ENCODE results near the gene KCNG2.

KCNG2 gene

DNA sequence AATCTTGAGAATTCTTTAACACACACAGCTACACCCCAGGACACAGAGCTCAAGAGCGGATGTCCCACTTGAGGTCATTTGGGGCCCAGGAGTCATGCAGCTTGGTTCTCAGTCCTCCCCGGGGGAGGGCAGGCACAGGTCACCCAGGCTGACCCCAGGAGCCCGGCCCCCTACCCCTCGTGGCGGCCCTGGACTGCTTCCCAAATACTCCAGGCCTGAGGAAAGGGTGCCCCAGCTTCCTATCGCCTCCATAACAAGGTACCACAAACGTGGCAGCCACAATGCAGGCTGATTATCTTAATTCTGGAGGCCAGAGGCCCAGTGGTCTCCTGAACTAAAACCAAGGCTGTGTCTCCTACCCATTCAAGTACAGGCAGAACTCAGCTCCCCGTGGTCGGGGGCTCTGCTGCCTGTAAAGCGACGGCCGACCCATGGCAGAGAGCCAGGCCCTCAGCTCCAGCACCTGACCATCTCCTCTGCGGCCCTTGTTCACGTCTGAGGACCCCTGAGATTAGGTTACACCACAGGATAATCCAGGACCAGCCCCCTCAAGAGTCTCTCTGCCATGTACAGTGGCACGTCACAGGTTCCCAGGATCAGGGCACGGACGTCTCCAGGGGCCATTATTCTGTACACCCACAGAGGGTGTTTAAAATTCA is 143.2 kb downstream of the KCNG2 start:
- peaks cover 18% of the 10 kb centered on the region for H3K36me3 Mint-ChIP-seq (ENCODE audit: insufficient read depth)
- H3K4me3 Mint-ChIP-seq, result no peak overlapping the region
- peaks cover 2% of the 10 kb centered on the region for H3K9me3 Mint-ChIP-seq
- no peaks in the 10 kb centered on the region for H3K27me3 Mint-ChIP-seq
- H3K27ac Mint-ChIP-seq (ENCODE audit: low read depth), result no peak overlapping the region
- H3K4me1 Mint-ChIP-seq, result peaks cover 30% of the 10 kb centered on the region
- ATAC-seq (replicated peaks; ENCODE audit: extremely low read depth, poor library complexity, severe bottlenecking) (no peak), DNase-seq (ENCODE audit: low spot score in 2 of 2) (no peak)

DNA sequence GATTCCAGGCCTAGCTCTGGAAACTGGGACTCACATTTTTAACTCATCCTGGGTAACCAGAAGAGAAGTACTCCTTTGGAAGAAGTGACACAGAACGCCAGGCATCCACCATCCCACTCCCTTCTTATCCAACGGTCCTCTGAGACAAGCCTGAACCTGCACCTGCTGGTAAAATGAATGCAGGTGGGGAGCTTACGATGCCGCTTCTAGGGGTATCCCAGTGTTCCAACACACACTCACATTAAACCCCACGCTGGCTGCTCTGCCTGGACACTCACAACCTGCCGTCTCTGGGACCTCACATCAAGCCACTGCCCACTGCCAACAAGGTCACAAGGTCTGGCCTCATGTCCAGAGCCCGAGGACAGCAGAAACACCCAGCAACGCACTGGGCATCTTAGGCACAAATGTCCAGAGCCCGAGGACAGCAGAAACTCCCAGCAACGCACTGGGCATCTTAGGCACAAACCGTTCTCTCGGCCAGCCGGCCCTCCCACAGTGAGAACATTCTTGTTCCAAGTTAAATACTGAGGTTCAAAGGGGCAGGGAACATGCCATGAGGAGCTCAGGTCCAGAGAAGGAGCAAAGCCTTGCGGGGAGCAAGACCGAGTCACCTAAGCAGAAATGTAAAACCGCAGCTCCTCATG is 143.9 kb downstream of the KCNG2 start:
- H3K4me1 Mint-ChIP-seq, result peaks cover 32% of the 10 kb centered on the region
- H3K4me3 Mint-ChIP-seq, result no peak overlapping the region
- H3K27ac Mint-ChIP-seq (ENCODE audit: low read depth), result peak overlapping the region; percentile 16
- no peaks in the 10 kb centered on the region for H3K27me3 Mint-ChIP-seq
- H3K9me3 Mint-ChIP-seq, result no peaks in the 10 kb centered on the region
- peaks cover 19% of the 10 kb centered on the region for H3K36me3 Mint-ChIP-seq (ENCODE audit: insufficient read depth)
- no peak for ATAC-seq (replicated peaks; ENCODE audit: extremely low read depth, poor library complexity, severe bottlenecking)
- no peak for DNase-seq (ENCODE audit: low spot score in 2 of 2)

DNA sequence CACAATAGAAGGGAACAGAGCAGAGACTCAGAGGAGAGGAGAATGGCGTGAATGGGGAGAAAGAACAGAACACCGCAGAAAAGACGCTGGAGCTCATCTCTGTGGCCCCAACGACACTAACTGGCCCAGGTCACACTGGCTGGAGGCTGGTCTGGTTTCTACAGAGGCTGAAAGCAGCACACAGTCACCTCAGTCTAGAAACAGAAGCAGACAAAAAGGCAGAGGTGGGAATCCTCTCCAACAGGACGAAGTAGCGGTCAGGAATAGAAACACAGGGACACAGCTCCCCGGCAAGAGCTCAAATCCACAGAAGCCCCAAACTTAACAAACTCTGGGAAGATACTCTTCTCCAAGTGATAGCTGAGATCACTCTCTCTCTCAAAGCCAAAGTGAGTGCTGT is 144.5 kb downstream of the KCNG2 start:
- ATAC-seq (replicated peaks; ENCODE audit: extremely low read depth, poor library complexity, severe bottlenecking) (no peak), DNase-seq (ENCODE audit: low spot score in 2 of 2) (no peak)
- no peak overlapping the region for H3K4me3 Mint-ChIP-seq
- H3K27me3 Mint-ChIP-seq, result no peaks in the 10 kb centered on the region
- H3K9me3 Mint-ChIP-seq, result no peaks in the 10 kb centered on the region
- peaks cover 22% of the 10 kb centered on the region for H3K36me3 Mint-ChIP-seq (ENCODE audit: insufficient read depth)
- H3K4me1 Mint-ChIP-seq, result peaks cover 32% of the 10 kb centered on the region
- peak overlapping the region; percentile 16 for H3K27ac Mint-ChIP-seq (ENCODE audit: low read depth)

DNA sequence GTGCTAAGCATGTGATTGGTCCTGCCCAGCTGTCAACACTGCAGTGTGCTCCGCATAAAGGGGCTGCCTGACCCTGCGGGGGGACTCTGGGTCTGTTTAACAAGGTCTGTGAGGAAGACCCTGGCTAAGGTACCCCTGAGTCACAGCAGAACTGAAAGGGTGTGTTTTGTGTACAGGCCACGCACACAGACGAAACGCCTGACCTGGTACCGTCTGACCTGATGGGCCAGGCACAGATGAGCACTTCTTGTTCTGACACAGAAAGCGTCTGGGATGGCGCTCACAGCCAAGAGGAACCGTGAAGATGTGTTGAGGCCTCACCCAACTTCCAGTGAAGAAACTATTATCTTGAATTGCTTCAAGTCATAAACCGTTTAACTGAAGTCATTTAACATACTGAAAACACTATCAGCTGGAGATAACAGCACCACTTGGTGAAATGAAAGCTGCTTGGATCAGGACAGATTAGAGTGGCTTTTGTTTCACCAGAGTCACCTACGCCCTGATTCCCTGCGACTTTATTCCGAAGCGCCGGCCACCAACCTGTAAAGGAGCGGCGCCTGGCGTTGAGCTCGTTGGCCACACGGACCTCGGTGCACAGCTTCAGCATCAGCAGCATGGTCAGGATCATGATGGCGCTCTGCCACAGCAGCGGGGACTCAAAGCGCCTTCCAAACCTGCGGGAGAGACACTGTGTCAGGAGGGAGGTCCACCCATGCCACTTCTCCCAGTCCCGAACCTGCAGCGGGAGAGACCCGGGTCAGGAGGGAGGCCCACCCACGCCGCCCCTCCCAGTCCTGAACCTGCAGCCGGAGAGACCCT is 145.3 kb downstream of the KCNG2 start:
- Mint-ChIP-seq H3K4me3 (no peak overlapping the region), H3K36me3 (ENCODE audit: insufficient read depth) (peaks cover 24% of the 10 kb centered on the region)

DNA sequence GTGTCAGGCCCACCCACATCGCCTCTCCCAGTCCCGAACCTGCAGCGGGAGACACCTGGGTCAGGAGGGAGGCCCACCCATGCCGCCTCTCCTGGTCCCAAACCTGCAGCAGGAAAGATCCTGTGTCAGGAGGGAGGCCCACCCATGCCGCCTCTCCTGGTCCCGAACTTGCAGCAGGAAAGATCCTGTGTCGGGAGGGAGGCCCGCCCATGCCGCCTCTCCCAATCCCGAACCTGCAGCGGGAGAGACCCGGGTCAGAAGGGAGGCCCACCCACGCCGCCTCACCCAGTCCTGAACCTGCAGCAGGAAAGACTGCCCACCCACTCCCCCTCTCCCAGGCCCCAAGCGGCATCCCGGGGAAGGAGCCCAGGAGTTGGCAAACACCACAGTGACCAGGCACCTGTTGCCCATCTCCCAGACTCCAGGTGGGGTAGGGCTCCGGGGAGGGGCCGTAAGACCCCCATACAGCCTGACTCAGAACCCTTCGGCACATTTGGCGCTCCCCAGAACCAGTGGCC is 145.9 kb downstream of the KCNG2 start:
- H3K4me3 Mint-ChIP-seq, result no peak overlapping the region
- H3K27me3 Mint-ChIP-seq, result no peaks in the 10 kb centered on the region
- peaks cover 35% of the 10 kb centered on the region for H3K4me1 Mint-ChIP-seq
- ATAC-seq (replicated peaks; ENCODE audit: extremely low read depth, poor library complexity, severe bottlenecking) (no peak), DNase-seq (ENCODE audit: low spot score in 2 of 2) (no peak)
- H3K36me3 Mint-ChIP-seq (ENCODE audit: insufficient read depth), result peaks cover 26% of the 10 kb centered on the region
- H3K27ac Mint-ChIP-seq (ENCODE audit: low read depth), result peak overlapping the region; percentile 71
- H3K9me3 Mint-ChIP-seq, result no peaks in the 10 kb centered on the region

More for the DNA sequence above, 145.3 kb downstream of the KCNG2 start:
- Mint-ChIP-seq H3K27me3 (no peaks in the 10 kb centered on the region), H3K9me3 (no peaks in the 10 kb centered on the region), H3K4me1 (peaks cover 32% of the 10 kb centered on the region), H3K27ac (ENCODE audit: low read depth) (no peak overlapping the region)
- ATAC-seq (replicated peaks; ENCODE audit: extremely low read depth, poor library complexity, severe bottlenecking) (no peak), DNase-seq (ENCODE audit: low spot score in 2 of 2) (no peak)

DNA sequence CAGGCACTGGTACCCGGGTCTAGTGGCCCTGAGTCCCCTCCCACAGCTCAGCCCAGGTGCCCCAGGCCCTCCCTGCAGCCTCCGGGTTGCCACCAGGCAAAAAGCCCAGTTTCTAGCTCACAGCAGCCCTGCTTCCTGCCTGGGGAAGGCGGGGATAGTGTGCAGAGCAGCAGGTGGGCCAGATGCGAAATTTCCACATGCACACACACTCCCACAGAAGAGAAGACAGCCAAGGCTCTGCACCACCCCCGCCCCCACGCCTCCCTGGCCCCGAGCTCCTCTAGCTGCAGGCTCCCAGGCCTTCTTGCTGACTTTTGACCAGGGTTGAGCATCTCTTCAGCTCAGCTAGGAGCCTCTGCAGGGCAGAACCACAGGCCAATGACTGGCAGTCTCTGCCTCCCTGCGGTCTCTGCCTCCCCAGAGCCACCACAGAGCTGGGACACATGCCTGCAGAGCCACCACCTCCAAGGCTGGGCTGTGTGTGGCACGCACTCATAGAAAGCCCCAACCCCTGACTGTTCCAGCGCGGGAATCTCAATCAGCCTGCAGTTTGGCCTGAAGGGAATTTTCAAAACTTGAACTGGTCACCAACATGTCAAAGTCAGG is 146.5 kb downstream of the KCNG2 start:
- Mint-ChIP-seq H3K27me3 (no peaks in the 10 kb centered on the region), H3K4me1 (peaks cover 40% of the 10 kb centered on the region), H3K4me3 (peak overlapping the region; percentile 18), H3K9me3 (no peaks in the 10 kb centered on the region), H3K27ac (ENCODE audit: low read depth) (peak overlapping the region; percentile 71), H3K36me3 (ENCODE audit: insufficient read depth) (peaks cover 25% of the 10 kb centered on the region)
- no peak for DNase-seq (ENCODE audit: low spot score in 2 of 2)
- peak; percentile 68 for ATAC-seq (replicated peaks; ENCODE audit: extremely low read depth, poor library complexity, severe bottlenecking)

DNA sequence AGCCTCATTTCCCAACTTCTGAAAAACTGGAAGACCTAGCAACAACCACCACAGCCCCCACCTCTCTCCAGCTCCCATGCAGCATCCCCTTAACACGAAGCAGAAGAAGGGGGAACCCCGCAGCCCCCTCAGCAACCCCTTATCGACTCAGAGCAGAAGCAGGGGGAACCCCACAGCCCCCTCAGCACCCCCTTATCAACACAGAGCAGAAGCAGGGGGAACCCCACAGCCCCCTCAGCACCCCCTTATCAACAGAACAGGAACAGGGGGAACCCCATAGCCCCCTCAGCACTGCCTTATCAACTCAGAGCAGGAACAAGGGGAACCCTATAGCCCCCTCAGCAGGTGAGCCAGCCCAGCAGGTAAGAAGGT is 147.0 kb downstream of the KCNG2 start:
- H3K4me3 Mint-ChIP-seq, result peak overlapping the region; percentile 18
- DNase-seq (ENCODE audit: low spot score in 2 of 2), result no peak
- peaks cover 42% of the 10 kb centered on the region for H3K4me1 Mint-ChIP-seq
- no peaks in the 10 kb centered on the region for H3K9me3 Mint-ChIP-seq
- peak; percentile 29 for ATAC-seq (replicated peaks; ENCODE audit: extremely low read depth, poor library complexity, severe bottlenecking)
- H3K27me3 Mint-ChIP-seq, result no peaks in the 10 kb centered on the region
- H3K27ac Mint-ChIP-seq (ENCODE audit: low read depth), result peak overlapping the region; percentile 71
- H3K36me3 Mint-ChIP-seq (ENCODE audit: insufficient read depth), result peaks cover 26% of the 10 kb centered on the region

DNA sequence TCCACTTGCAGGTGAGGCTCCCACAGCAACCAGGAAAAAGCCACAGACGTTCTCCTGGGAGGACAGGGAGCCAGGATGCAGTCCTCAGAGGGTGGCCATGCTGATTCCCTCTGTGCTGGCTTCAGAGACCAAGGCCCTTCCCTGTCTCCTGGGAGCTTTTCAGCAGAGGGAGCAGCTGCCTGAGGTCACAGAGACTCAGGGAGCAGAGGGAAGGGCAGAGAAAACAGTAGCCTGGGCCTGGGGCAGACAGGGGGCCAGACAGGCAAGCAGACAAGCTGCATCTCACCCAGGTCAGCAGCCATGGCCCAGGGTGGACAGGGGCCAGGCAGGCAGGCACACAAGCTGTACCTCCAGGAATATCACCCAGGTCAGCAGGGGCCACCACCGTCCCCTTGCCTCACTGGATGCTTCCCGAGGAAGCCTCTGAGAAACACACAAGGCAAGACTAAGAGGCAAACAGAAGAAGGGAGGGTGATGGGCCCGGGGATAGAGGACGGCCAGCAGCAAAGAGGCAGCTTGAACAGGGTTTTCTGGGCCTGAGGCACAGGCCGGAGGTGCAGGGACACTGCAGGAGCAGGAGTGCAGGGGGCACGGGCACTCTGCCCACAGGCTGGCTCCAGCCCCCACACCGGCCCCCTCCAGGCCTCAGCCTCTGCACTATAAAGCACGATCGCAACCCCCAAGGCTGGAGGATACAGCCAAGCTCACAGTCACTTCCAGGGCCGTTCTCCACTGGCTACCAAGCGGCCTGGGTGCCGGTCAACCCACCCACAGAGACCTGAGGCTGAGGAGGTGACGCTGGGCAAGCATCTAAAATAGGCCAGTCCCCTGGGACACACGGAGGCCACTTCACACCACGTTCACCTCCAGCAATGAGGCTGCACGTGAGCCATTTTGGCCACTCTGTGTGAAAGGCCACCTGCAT is 147.6 kb downstream of the KCNG2 start:
- ATAC-seq (replicated peaks; ENCODE audit: extremely low read depth, poor library complexity, severe bottlenecking) (no peak), DNase-seq (ENCODE audit: low spot score in 2 of 2) (no peak)
- Mint-ChIP-seq H3K9me3 (no peaks in the 10 kb centered on the region), H3K36me3 (ENCODE audit: insufficient read depth) (peaks cover 28% of the 10 kb centered on the region), H3K4me3 (no peak overlapping the region), H3K4me1 (peaks cover 44% of the 10 kb centered on the region), H3K27me3 (no peaks in the 10 kb centered on the region), H3K27ac (ENCODE audit: low read depth) (peak overlapping the region; percentile 71)

DNA sequence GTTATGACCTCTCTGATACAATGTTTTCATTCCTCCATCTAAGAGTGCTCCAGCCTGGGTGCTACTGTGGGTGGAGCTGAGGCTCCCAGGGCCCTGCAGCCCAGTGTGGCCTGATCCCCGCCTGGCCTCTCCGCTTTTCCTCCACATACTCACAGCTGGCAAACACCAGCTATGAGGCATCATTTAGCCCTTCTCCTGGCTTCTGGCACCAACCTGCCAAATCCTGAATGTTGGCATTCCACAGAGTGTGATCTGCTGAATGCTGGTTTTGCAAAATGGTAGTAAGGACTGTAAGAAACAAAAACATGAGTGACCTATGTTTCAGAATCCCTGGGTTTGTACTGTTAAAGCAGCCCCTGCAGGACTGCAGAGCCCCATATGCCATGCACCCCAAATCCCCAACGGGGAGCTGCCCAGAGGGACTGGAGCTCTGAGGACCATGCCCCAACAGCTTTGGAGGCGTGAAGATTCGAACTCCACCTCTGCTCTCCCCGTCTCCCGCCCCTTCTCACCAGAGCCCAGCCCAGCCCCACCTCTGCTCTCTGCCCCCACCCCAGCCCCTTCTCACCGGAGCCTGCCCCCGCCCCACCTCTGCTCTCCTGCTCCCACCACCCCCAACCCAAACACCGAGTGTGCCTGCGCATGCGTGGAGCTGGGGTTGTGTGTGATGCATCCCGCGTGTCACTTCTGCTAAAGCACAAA is 149.5 kb downstream of the KCNG2 start:
- Mint-ChIP-seq H3K4me3 (no peak overlapping the region), H3K27me3 (no peaks in the 10 kb centered on the region), H3K4me1 (peaks cover 46% of the 10 kb centered on the region), H3K27ac (ENCODE audit: low read depth) (no peak overlapping the region), H3K9me3 (no peaks in the 10 kb centered on the region), H3K36me3 (ENCODE audit: insufficient read depth) (peaks cover 27% of the 10 kb centered on the region)
- DNase-seq (ENCODE audit: low spot score in 2 of 2) (no peak), ATAC-seq (replicated peaks; ENCODE audit: extremely low read depth, poor library complexity, severe bottlenecking) (no peak)

DNA sequence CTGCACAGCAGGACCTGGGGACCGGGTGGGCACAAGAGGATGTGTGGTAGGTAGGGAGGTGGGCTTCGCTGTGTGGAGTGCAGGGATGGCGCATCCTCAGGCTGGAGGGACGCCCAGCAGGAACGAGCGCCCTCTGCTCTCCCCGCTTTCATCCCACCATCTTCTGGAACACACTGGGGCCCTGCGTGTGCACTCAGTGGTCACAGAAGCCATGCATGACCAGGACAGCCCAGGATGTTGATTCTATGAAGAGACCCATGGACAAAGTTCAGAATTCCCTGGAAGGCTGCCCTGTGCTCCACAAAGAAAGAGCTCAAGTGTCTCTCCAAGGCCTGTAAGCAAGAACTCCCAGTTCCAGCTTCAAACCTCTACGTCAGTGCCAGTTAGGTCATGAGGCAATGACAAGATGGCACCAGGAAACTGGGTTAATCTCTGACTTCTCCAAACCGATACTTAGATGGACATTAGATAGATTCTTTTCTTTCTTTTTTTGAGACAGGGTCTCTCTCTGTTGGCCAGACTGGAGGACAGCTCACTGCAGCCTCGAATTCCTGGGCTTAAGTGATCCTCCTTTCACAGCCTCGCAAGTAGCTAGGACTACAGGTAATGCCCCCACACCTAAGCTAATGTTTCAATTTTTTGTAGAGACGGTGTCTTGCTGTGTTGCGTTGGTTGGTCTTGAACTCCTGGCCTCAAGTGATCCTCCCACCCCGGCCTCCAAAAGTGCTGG is 150.3 kb downstream of the KCNG2 start:
- H3K36me3 Mint-ChIP-seq (ENCODE audit: insufficient read depth), result peaks cover 25% of the 10 kb centered on the region
- H3K4me1 Mint-ChIP-seq, result peaks cover 46% of the 10 kb centered on the region
- no peak overlapping the region for H3K4me3 Mint-ChIP-seq

More for the DNA sequence above, 150.3 kb downstream of the KCNG2 start:
- Mint-ChIP-seq H3K27me3 (no peaks in the 10 kb centered on the region), H3K27ac (ENCODE audit: low read depth) (peak overlapping the region; percentile 79), H3K9me3 (no peaks in the 10 kb centered on the region)
- ATAC-seq (replicated peaks; ENCODE audit: extremely low read depth, poor library complexity, severe bottlenecking) (no peak), DNase-seq (ENCODE audit: low spot score in 2 of 2) (no peak)
